PC-9 (cell line): ENCODE measurements around the gene LRRK1.

Source experiments
- EZH2 ChIP-seq: fragments of 200-600 bp; sonication (generic); IDR thresholded peaks from 2 replicates; pipeline ENCODE4 v1.8.0; 2017; ENCODE audit warnings: antibody characterized with exemption, low read depth
- TF ChIP-seq, protein P1 (sequence below): fragments of 200-600 bp; sonication (generic); conservative IDR thresholded peaks from 2 replicates; pipeline ENCODE4 v1.6.1; 2017; ENCODE audit warnings: mixed run types, antibody characterized with exemption, mild to moderate bottlenecking, moderate library complexity

DNA sequence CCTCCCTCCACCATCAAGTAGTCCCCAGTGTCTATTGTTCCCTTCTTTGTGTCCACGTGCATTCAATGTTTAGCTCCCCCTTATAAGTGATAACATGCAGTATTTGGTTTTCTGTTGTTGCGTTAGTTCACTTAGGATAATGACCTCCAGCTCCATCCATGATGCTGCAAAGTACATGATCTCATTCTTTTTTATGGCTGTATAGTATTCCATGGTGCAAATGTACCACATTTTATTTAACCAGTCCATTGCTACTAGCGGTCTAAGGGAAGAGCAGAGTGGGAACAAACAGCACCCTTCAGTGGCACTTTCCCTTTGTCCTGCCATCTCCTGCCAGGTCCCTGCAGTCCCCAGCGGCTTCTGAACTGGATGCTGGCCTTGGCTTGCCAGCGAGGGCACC lies 69.1 kb downstream of the LRRK1 start:
- TF ChIP-seq, protein P1, sequence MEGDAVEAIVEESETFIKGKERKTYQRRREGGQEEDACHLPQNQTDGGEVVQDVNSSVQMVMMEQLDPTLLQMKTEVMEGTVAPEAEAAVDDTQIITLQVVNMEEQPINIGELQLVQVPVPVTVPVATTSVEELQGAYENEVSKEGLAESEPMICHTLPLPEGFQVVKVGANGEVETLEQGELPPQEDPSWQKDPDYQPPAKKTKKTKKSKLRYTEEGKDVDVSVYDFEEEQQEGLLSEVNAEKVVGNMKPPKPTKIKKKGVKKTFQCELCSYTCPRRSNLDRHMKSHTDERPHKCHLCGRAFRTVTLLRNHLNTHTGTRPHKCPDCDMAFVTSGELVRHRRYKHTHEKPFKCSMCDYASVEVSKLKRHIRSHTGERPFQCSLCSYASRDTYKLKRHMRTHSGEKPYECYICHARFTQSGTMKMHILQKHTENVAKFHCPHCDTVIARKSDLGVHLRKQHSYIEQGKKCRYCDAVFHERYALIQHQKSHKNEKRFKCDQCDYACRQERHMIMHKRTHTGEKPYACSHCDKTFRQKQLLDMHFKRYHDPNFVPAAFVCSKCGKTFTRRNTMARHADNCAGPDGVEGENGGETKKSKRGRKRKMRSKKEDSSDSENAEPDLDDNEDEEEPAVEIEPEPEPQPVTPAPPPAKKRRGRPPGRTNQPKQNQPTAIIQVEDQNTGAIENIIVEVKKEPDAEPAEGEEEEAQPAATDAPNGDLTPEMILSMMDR = no peak
- no peak for TF ChIP-seq EZH2
